ENCODE data around the gene AFF3.

The AFF3 gene

DNA sequence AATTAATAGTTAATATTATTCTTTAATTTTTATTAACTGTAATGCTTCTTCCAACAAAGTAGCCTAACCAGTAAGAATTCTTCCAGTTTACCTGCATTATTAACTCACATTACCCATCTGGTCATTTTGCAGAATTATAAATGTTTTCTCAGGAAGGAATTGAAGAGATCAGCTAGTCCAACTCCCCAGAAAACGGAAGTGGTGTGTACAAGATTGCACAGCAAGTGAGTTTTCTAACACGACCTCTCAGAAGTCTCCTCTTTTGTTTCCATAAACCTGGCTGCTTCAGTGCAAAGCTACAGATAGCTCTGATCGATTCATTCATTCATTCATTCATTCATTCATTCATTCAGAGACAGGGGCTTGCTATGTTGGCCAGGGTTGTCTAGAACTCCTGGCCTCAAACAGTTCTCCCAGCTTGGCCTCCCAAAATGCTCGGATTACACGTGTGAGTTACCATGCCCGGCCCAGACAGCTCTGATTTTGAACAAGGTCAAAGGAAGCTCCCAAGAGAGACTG is 523.8 kb downstream of the AFF3 start:
- no peak for DNase-seq

DNA sequence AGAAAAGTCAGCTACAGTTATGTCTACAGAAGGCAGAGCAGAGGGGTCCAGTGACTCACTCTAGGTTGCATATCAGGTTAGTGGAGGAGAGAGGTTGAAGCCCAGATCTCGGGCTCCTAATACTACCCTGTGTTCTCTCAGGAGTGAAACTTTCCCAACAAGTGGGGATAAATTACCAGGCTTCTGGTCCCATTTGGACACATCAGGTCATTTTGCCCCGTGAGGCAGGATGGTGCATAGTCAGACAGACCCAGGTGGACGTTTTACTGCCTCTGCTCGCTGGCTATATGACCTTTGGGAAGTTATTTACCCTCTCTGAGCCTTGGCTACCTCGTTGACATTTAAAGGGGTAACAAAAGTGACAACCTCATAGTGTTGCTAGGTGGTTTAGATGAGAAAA is 524.6 kb downstream of the AFF3 start:
- no peak for DNase-seq

DNA sequence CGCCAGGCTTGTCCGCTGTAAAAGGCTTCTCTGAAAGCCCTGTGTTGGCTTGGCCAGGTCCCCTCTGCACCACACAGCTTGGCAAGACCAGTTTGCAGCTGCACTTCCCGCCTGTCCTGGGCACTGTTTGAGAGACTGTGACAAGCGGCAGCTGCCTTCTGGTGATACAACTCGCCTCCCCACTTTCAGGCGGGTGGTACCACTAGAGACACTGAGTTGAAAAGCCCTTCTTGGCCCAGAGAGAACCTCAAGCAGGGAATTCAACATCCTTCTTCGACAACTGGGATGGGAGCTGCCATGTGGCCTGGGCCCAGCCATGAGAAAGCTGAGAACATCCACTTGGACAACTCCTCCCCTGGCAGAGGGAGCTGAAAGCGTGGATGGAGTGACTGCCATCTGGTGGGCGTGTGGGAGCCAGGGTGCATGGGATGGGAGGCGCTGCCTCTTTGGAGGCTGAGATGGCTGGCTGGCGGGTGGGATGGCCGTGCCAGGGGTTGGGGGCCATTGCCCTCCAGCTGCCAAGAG is 527.1 kb downstream of the AFF3 start:
- DNase-seq: peak; percentile 38

DNA sequence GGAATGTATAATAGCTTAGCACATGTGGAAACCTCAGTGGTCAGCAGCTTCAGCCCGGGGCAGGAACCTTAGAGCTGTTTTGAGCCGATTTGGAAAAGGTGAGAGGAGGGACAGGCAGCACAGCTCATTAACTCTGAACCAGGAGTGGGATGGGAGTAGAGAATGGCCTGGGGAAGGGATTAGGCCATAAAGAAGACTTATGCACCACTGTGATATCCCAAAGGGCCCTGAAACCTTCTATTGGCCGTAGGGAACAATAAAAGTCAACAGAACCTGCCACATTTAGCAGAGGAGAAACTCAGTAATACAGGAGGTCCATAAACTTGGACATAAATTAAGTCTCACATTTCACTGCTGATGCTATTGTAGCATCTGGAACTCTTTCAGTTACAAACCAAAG is 528.4 kb downstream of the AFF3 start:
- no peak for DNase-seq

DNA sequence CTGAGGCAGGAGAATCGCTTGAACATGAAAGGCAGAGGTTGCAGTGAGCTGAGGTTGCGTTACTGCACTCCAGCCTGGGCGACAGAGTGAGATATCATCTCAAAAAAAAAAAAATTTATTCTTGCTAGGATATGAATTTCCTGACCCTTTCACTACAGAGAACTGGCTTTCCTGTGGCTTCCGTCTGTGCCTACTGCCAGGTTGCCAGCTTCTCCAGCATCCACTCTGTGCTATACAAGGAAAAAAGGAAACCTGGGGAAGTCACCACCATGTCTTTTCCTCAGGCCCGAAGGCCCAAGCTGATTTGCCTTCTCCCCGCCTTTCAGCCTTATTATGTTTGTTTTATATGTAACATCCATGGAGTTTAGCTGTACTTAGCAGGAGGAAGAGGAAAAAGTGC is 530.6 kb downstream of the AFF3 start:
- no peak for DNase-seq

DNA sequence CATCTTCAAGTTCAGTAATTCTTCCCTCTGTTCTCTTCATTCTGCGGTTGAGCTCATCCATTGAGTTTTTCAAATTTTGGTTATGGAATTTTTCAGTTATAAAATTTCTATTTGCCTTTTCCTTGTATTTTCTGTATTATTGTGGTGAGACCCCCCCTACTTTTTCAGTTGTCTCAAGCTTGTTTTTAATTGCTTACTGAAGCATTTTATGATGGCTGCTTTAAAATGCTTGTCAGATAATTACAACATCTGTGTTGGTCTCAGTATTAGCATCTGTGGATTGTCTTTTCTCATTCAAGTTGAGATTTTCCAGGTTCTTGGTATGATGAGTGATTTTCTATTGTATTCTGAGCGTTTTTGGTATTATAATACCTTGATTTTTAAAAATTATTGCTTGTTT is 531.4 kb downstream of the AFF3 start:
- no peak for DNase-seq

DNA sequence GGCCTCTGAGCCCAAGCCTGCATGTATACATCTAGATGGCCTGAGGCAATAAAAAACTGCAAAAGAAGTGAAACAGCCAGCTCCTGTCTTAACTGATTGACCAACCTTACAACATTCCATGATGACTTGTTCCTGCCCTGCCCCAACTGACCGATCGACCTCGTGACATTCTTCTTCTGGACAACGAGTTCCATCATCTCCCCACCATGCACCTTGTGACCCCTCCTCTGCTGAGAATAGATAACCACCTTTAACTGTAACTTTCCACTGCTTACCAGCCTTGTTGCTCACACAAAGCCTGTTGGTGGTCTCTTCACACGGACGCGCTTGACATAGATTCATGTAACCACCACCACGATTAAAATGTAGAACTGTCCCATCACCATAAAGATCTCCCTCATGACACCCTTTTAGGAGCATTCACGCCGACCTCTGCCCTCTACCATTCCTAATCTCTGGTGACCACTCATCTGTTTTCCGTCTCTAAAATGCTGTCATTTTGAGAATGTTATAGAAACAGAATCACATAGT is 532.5 kb downstream of the AFF3 start:
- no peak for DNase-seq

DNA sequence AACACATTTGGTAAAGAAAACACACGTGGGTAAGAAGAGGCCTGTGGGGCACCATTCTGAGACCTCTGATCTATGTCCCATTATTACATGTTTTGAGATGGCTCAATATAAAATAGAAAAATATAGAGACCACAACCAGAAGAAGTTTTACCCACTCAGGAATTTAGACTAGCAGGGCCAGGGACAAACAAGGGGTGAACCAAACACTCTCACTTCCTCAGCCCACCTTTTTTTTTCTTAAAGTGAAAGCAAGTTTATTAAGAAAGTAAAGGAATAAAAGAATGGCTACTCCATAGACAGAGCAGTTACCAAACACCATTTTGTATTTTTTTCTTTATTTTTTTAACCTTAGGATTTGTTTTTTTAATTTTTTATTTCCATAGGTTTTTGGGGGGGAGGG is 533.5 kb downstream of the AFF3 start:
- DNase-seq: no peak

DNA sequence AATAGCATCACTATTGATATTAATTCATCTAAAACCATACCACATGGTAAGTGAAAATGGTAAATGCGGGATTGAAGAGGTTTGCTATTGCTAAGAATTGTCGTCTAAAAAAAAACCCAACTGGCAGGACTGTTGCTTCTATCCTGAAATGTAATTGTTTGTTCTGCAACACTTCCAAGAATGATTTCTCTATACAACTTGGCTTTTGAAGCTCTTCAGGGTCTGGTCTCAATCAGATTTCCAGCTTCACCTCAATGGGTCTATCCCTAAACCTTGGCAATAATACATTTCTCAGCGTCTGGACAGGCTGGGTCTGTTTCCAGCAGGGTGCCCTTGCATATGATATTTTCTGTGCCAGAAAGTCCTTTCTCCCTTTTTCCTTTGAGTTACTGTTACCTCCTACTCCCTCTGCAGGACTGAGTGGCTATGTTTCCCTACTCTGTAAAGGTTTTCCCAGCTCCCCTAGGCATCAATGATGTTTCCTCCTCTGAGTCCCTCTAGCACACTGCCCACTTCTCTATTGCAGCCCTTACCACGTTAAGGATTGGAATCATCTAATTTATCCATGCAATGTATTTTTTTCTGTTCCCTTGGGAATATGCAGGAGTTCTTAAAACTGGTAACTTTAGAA is 534.4 kb downstream of the AFF3 start:
- peak; percentile 12 for DNase-seq

DNA sequence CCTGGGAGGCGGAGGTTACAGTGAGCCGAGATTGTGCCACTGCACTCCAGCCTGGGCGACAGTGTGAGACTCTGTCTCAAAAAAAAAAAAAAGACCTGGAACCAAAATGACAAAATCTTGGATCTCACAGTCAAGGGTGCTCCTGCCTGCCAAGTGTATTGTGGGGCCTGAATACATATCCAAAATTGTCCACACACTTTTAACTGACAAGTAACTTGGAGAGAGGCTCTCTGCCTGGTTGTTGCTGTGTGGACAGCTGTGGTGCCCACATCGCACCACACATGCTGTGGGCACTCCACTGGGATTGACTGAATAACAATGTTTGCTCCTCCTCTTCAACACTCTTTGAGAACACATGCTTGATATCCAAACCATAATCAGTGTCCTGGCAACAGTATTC is 534.9 kb downstream of the AFF3 start:
- no peak for DNase-seq

DNA sequence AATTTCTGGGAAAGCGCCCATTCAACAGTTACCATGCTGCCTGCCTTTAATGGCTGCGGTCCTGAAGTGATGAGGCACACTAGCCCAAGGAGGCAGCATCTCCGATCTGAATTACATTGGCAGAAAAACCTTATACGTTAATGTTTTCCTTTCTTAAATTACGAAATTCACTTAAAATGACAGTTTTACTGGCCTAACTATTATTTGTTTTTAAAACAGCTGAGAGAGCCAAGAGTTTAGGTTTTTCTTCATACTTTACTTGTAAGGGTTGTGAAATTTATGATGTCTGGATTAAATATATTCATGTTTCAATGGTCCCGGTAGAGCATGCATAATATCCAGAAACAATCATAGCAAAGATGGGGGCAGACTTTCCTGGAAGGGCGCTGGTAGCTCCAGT is 537.4 kb downstream of the AFF3 start:
- DNase-seq: no peak

DNA sequence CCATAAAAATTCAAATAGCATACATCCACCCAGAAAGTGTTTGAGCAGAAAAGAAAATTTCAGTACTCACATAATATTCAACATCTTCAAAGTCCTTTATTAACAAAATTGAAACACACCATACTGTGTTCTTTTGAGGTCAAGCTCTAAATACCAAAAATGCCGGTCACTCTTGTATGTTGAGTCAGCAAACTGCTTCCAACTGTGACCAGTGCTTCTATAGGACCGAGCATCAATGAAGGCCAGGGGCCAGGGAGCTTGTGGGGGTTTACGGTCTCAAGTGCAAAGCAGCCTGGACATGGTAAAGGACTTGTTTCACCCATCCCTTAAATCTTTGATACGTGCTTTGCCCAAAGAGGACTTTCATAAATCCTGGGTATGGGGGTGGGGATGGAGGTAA is 539.9 kb downstream of the AFF3 start:
- DNase-seq: no peak

DNA sequence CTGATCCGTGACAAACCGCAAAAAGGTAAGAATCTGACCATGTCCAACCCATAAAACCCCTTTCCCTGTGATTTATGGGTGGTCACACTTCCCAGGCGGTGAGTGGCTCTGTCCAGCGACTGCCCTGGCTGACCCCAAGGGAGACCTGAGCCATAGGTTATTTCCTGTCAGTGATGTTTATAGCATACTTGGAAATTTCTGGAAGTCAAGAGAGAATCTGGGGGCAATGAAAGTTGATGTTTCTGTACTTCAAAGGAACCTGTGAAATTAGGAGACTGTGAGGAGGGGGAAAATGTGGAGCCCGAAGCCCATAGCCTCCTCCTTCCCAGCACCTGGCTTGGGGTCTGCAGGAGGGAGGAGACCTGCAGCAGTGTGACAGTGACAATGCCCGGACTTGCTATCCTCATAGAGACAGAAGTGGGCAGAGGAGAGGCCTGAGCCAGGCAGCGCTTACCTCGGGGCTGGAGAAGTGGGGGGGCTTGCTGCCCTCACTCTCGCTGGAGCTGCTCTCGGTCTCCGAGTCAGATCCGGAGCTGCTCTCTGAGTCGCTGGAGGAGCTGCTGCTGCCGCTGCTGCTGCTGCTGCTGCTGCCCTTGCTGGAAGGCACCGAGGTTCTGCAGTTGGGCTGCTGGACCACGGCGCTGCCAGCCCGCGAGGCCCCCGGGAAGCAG is 541.3 kb downstream of the AFF3 start:
- no peak for DNase-seq

DNA sequence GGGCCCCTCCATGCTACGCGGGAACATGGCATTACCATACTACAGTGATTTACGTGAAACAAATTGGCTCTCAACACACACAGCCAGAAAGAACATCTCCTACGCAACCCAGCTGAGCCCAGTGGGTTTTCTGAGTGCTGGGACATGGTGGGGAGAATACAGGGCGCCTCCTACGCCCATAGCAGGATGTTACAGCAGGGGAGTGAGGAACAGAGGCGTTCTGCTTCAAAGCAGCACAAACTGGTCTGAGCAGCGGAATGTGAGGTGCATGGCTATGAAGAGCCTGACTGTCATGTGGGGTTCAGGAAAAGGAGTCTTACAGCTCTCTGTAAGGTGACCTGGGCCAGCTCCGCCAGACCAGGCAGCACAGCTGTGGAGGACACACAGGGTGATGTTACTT is 543.9 kb downstream of the AFF3 start:
- DNase-seq: no peak

DNA sequence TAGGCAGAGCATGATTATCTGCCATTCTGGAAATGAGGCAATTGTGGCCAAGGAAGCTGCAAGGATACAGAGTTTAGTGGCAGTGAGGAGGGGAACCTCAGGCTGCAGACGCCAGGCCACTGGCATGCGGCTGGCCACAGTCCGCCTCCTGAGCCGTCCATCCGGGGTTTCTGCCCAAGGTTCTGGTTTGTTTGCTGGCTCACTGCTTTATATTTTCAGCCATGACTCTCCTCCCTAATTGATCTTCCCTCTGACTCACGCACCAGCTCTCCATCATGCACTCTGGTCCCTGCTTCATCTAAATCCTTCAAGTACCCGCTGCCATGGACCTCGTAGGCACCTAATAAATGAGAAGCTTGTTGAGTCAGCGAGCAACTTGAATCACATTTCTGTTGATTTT is 544.8 kb downstream of the AFF3 start:
- no peak for DNase-seq

DNA sequence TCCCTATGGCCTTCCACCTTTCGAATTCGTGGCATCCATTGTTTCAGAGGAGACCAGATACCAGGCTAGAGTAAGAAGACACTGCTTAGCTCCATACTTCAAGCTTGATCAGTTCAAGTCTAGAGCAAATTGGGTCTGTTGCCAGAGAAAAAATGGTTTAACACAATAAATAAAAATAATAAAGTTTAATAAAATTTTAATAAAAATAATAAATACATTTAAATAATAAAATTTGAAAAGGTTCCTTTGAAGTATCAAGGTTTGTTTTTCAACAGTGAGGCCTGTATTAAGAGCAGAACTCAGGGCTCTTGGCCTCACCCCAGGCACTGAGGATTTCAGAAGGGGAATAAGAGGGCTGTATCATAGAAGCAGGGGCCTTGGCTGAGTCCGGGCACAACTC is 547.0 kb downstream of the AFF3 start:
- DNase-seq: no peak

DNA sequence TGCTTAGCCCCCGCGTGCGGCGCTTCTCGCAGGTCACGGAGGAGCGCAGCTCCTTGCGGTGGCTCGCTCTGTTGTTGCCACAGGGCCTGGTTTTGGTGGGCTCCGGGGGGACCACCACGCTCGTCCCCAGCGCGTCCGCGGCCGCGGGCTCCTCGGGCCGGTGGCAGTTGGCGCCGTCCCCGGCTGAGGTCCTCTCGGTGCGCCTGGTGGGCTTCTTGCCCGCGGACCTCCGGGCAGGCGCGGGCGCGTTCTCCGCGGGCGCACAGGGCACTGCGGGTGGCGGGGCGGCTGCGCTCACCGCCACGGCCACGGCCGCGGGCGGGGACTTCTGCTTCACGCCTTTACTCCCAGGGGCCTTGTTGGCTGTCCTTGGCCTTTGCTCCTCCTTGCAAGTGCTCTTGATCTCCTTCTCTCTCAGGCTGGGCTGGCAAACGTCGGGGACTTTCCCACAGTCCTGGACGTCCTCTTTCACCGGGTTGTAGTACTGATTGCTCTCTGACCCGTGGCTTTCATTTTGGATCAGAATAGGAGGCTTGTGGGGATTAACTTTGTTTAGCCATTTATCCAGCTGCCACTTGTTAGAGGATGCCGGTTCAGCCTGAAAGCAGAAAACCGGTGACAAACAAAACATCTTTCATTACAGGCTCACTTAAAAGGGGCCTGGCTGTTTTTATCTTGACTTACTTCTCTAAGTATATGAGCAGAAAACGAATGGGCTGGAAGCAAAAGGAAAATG is 548.5 kb downstream of the AFF3 start:
- DNase-seq: peak; percentile 39

DNA sequence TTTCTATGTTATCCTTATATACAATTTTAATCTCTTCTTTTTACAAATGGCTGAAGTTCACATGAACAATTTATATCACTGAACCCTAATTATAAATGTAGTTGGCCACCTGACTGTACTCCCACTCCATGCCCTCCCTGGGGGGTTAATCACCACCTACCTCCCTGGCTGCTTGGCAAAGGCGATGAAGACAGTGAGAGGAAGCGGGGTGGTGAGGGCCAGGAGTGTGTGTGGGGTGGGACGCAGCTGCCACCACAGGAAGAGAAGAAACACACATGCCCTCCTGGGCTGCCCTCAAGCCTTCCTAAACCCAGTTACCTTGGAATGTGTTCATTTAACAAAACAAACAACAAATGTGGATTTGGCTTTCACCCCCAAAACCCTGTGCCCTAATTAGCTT is 565.6 kb downstream of the AFF3 start:
- no peak for DNase-seq

DNA sequence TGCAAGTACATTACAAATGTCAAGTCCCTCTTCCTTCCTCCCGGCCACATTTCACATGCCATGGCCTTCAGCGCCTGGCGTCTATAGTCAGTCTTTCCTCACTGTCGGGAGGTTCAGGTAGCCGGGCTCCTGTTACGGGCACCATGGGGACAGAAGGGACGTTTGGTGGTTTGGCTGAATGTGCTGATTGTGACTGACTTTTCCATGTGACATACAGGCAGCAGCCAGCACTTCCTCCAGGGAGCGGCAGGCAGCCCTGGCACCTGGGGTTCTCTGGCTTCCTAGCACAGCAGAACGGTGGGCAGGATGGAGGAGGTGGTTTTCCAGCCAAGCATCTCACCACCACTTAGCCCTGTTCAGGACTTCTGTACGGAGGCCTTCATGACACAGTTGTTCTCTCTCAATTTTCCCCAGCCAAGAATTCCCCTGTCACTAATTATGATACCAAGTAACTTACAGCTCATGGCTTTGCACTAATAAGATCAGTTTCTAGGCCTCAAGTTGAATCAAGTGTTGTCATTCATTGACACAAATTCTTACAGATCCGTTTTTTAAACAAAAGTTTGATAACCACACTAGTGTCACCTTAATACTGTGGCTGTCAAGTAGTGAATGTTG is 568.6 kb downstream of the AFF3 start:
- DNase-seq: peak; percentile 24

DNA sequence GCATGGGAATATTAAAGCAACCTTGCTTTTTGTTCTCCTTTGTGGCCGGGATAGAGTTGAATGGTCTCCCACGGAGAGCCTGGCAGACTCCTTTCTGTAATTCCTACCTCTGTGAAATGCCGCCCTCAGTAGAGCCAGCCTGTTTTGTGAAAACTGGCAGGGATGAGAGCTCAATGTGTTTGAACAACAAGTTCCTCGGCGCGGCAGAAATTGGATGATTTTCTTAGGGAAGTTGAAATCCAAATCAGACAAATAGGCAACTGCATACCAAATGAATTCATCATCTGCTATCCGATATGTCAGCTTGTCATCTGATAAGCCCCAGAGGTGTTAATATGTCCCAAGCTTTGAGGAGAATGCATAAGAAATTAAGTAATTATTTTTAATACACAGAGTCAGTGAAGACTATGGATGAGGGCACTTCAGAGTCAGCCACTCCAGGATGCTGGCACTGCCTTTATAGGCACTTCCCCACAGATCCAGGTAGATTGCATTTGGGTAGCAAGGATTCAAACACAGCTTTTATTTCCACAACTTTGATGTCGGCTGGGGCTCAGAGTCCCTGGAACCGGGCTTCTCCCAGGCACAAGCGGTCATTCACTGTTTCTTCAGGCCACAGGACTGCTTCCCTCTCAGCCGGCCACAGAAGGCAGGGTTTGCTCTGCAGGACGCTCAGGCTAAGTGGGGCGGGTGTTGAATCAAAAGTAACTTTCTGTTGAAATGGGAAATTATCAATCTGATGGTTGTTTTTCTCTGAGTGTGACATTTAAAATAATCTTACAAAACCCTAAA is 569.8 kb downstream of the AFF3 start:
- no peak for DNase-seq

DNA sequence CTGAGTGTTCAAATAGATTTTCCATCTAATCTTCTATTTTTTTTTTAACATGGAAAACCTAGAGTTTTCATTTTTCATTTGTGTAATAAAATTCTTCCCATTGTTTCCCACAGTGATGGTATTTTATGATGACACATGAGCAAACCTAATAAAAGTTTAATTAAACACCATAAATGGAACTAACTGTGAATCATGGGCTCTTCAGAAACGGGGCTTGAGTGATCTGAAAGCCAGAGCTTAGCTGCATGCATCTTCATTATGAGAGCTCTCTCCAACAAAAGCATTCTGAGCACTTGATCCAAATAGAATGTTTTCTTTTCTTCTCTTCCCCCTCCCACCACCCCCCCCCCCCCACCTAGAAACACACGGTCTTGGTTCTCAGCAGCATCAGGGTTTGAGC is 570.4 kb downstream of the AFF3 start:
- no peak for DNase-seq

DNA sequence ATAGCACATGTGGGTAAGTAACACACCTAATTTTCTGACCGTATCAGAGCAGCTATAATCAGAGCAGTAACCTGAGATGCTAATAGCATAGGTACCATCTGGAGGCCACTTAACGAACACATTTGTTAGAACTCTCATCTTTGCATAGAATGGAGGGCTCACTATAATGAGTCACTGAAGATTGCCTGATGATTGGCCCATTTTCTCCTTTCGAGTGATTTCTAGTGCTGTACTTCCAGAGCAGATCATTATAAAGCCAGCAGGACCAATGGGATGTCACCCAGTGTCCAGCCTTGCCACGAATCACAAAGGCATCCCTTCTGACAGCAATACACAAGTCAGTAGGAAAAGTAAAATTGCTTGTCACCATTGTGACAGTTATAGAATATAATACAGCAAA is 570.9 kb downstream of the AFF3 start:
- peak; percentile 84 for DNase-seq
